Measurements from ENCODE around the gene TBPL1.

GRCh38 chr6:133951227-133951626 is 1.8 kb upstream of the TBPL1 start:
- TF ChIP-seq CTCF (IDR thresholded peaks at IDR 0.05) (no peak), POLR2A (IDR thresholded peaks at IDR 0.05) (no peak)
